Neuron (in vitro differentiated cells): ENCODE data around the gene FNDC4.

Experiments used
- H2AFZ ChIP-seq: one replicate; pipeline ENCODE4 v1.6.1; 2013; ENCODE audit warnings: low read depth, mild to moderate bottlenecking, inconsistent platforms, low read length, moderate library complexity
- H3K27me3 ChIP-seq: one replicate; pipeline ENCODE4 v1.6.1; 2013; ENCODE audit warnings: low read length; ENCODE audit not compliant: insufficient read depth
- H3K36me3 ChIP-seq: one replicate; pipeline ENCODE4 v1.6.1; 2013; ENCODE audit warnings: low read length; ENCODE audit not compliant: insufficient read depth
- H3K4me1 ChIP-seq: one replicate; pipeline ENCODE4 v1.6.1; 2013; ENCODE audit warnings: low read length; ENCODE audit not compliant: insufficient read depth
- H3K4me3 ChIP-seq: 2 replicates; pipeline ENCODE4 v1.5.1; 2013; ENCODE audit warnings: mild to moderate bottlenecking, low read length, moderate library complexity
- H3K9me3 ChIP-seq: one replicate; pipeline ENCODE4 v1.6.1; 2013; ENCODE audit warnings: low read length

FNDC4 gene

DNA sequence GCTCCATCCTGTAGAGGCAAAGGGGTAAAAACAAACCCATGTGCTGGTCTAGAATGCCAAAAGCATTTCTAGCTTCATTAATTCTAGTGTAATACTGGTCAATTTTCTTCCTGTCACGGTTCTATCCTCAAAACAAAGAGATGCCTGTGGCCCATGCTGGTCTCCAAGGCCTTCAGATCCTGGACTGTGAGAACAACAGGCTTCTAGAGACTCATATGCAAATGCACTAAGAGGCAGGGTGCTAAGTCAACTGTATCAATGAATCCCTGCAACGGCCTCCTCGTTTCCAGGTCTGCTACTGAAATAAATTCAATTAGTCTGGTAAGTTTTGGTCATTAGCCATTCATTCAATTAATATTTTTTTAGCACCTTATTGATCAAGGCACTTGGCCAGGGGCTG, 9.5 kb downstream of the FNDC4 start:
- Histone ChIP-seq H3K36me3 (peaks cover 23% of the 10 kb centered on the region), H3K4me1 (peaks cover 5% of the 10 kb centered on the region), H3K4me3 (no peak overlapping the region), H2AFZ (no peak overlapping the region), H3K27me3 (no peaks in the 10 kb centered on the region), H3K9me3 (no peaks in the 10 kb centered on the region)

DNA sequence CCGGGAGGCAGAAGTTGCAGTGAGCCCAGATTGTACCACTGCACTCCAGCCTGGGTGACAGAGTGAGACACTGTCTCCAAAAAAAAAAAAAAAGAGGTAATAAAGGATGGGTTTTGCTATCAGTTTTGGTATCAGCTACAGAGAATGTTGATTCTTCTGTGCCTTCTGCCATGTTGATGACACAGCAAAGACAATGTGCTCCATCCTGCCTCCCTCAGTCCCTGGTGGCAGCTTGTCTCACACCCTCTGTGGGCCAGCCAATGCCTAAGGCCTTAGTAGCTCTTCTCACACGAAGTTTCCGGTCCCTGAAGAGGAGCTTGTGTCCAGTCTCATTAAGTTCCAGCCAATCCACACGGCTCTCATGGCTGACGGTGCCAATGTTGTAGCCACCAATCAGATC, 23.0 kb downstream of the FNDC4 start:
- Histone ChIP-seq H3K9me3 (no peaks in the 10 kb centered on the region), H3K36me3 (peaks cover 32% of the 10 kb centered on the region), H3K27me3 (no peaks in the 10 kb centered on the region), H3K4me3 (no peak overlapping the region), H3K4me1 (no peaks in the 10 kb centered on the region), H2AFZ (no peak overlapping the region)

DNA sequence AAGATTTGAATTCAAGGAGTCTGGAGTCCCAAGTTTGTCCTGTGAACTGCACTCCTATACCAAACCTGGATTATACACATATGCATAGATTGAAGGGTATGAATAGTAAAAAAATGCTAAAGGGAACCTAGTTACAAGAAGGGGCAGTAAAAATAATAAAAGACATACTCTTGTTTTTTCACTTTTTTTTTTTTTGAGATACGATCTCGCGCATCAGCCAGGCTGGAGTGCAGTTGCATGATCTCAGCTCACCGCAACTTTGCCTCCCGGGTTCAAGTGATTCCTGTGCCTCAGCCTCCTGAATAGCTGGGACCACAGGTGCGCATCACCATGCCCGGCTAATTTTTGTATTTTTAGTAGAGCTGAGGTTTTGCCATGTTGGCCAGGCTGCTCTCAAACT, 30.6 kb downstream of the FNDC4 start:
- Histone ChIP-seq H3K36me3 (peaks cover 33% of the 10 kb centered on the region), H3K27me3 (no peaks in the 10 kb centered on the region), H3K4me3 (no peak overlapping the region), H3K9me3 (no peaks in the 10 kb centered on the region), H3K4me1 (no peaks in the 10 kb centered on the region), H2AFZ (no peak overlapping the region)

DNA sequence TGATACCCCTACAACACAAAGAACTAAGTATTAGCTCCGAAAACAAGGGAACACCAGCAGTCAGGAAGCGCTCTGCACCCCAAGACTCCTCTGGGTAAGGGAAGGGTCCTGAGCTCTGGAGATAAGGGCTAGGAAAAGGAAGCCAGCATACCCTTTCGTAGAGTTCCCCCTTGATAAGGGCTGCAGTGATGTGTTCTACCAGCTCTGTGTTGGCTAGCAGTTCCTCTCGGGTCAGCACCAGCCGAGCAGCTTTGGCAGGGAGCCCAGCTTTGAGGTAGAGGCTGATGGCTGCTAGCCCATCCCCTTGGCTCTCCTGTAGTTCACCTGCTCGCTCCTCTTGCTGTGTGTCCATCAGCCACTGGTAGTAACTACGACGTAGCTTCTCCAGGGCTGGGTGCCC, 33.9 kb downstream of the FNDC4 start:
- no peaks in the 10 kb centered on the region for H3K9me3 ChIP-seq
- H3K27me3 ChIP-seq: no peaks in the 10 kb centered on the region
- H3K4me3 ChIP-seq: no peak overlapping the region
- peaks cover 61% of the 10 kb centered on the region for H3K36me3 ChIP-seq
- no peak overlapping the region for H2AFZ ChIP-seq
- no peaks in the 10 kb centered on the region for H3K4me1 ChIP-seq

DNA sequence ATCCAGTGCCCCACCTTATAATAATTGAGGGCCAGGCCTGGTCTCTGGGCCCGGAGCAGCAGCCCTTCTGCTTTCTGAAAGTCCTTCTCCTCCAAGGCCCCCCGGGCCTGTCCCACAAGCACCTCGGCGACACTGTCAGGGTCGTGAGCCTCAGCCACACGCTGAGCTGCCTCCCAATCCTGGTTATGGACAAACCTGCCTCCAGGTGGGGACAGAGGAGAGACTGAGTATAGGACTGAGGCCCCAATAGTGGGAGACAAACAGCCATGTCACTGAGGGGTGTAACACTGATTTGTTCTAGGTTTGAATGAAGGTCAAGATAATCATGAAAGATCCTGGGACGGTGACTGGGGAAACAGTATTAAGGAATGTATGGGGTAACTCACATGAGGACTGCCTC, 41.0 kb downstream of the FNDC4 start:
- no peaks in the 10 kb centered on the region for H3K27me3 ChIP-seq

DNA sequence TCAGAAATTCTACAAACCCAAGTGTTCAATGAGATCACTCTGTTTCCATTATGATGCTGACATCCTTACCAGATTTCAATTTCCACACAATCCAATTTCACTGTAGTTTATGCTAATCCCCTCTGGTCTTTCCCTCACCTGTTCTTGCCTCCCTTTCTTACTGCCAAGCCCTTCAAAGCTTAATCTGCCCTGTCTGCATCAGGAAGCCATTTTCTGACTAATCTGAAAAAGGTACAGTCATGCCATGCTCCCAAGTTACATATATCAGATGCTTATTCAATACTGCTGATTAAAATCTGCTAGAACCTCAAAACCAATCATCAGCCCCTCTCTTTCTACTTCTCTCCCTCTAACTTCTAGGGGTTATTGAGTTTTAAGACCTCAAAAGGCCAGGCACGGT, 43.9 kb downstream of the FNDC4 start:
- Histone ChIP-seq H3K9me3 (no peaks in the 10 kb centered on the region), H3K4me3 (no peak overlapping the region), H3K27me3 (no peaks in the 10 kb centered on the region), H3K4me1 (no peaks in the 10 kb centered on the region), H2AFZ (no peak overlapping the region), H3K36me3 (peaks cover 62% of the 10 kb centered on the region)

More for the DNA sequence above, 41.0 kb downstream of the FNDC4 start:
- peaks cover 74% of the 10 kb centered on the region for H3K36me3 ChIP-seq
- no peak overlapping the region for H2AFZ ChIP-seq
- no peak overlapping the region for H3K4me3 ChIP-seq
- no peaks in the 10 kb centered on the region for H3K9me3 ChIP-seq
- no peaks in the 10 kb centered on the region for H3K4me1 ChIP-seq

DNA sequence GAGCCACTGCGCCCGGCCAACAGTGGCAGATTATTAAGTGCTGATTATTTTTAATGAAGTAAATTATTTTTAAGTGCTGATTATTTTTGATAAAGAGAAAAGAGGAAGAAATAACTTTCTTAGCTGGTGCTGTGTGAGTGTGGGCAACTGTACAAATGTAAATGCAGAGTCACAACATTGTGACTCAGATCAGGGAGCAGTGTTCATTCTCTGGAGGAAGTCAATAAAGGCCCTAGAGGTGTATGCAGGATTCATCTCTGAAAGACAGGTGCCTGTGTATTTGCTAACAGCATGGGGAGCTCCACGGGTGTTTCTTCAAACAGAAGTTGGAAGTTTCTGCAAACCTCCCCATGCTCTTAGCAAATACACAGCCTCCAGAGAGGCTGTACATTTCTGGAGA, 46.6 kb downstream of the FNDC4 start:
- no peaks in the 10 kb centered on the region for H3K9me3 ChIP-seq
- H3K36me3 ChIP-seq: peaks cover 53% of the 10 kb centered on the region

DNA sequence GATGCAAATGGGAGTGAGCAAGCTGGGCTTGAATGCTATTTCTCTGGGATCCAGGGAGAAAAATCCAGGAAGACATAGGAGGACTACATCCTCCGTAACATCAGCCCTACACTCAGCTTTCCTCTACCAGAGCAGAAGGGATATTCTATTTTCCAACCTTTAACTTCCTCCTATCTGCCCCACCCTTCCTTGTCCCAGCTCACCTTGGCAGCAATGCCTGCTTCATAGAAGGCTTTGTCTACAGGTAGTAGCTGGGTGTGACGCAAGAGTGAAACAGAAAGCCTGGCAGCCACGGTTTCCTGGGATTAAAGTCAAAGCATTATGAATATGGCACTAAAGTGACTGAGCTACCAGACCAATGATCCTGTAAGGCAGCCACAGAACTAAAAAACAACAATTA, 48.9 kb downstream of the FNDC4 start:
- Histone ChIP-seq H2AFZ (no peak overlapping the region), H3K4me3 (no peak overlapping the region), H3K36me3 (peaks cover 50% of the 10 kb centered on the region), H3K27me3 (no peaks in the 10 kb centered on the region), H3K9me3 (no peaks in the 10 kb centered on the region), H3K4me1 (no peaks in the 10 kb centered on the region)

More for the DNA sequence above, 46.6 kb downstream of the FNDC4 start:
- H2AFZ ChIP-seq: no peak overlapping the region
- no peaks in the 10 kb centered on the region for H3K27me3 ChIP-seq
- H3K4me1 ChIP-seq: no peaks in the 10 kb centered on the region
- no peak overlapping the region for H3K4me3 ChIP-seq

DNA sequence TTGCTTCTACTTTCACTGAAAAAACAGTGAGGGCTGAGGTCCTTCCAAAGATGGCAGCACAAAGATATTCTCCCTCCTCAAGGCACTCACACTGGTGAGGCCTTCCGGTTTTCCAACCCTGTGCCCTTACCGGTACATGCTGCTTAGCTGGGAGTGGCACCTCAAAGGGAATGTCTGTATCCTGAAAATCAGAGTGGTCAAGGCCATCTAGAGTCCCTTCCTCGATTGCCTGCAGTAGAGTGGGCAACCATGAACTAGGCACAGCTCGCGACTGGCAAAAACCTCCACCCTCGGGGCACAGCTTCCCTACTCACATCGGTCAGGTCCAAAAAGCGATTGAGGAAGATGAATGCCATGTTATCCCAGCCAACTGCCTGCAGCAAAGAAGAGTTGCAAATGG, 49.4 kb downstream of the FNDC4 start:
- Histone ChIP-seq H3K4me1 (no peaks in the 10 kb centered on the region), H3K27me3 (no peaks in the 10 kb centered on the region), H3K4me3 (no peak overlapping the region), H3K9me3 (no peaks in the 10 kb centered on the region), H3K36me3 (peaks cover 54% of the 10 kb centered on the region), H2AFZ (no peak overlapping the region)

DNA sequence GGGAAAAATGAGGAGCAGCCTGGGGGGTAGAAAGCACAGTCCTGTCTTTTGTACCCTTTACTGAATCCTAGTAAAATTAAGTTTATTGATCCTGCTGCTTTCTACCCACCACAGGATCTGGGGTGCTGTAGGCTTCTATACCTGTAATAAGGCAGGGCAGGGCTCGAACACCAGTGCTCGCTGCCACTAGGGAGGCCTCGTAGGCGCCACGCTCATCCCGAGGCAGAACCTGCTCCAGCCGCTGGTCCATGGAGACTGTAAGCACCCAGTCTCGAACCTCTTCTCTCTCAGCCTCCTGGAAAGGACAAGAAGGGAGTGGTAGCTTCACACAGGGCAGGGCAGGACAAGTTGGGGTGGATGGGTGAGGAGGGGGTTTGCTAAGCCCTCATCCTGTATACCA, 49.8 kb downstream of the FNDC4 start:
- Histone ChIP-seq H3K4me1 (no peaks in the 10 kb centered on the region), H3K4me3 (no peak overlapping the region), H3K9me3 (no peaks in the 10 kb centered on the region), H2AFZ (no peak overlapping the region), H3K36me3 (peaks cover 57% of the 10 kb centered on the region), H3K27me3 (no peaks in the 10 kb centered on the region)

DNA sequence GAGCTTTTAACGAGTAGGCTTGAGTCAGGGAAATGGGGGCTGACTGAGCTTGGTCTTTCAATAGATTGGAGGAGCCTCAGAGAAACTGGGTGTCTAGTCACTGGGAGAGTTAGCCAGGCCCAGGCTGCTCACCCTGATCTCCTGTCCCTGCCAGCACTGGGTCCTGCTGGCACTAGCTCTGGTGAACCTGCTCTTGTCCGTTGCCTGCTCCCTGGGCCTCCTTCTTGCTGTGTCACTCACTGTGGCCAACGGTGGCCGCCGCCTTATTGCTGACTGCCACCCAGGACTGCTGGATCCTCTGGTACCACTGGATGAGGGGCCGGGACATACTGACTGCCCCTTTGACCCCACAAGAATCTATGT, 52.1 kb downstream of the FNDC4 start:
- Histone ChIP-seq H3K4me1 (no peaks in the 10 kb centered on the region), H2AFZ (no peak overlapping the region), H3K4me3 (no peak overlapping the region), H3K36me3 (peaks cover 62% of the 10 kb centered on the region), H3K27me3 (no peaks in the 10 kb centered on the region), H3K9me3 (no peaks in the 10 kb centered on the region)

DNA sequence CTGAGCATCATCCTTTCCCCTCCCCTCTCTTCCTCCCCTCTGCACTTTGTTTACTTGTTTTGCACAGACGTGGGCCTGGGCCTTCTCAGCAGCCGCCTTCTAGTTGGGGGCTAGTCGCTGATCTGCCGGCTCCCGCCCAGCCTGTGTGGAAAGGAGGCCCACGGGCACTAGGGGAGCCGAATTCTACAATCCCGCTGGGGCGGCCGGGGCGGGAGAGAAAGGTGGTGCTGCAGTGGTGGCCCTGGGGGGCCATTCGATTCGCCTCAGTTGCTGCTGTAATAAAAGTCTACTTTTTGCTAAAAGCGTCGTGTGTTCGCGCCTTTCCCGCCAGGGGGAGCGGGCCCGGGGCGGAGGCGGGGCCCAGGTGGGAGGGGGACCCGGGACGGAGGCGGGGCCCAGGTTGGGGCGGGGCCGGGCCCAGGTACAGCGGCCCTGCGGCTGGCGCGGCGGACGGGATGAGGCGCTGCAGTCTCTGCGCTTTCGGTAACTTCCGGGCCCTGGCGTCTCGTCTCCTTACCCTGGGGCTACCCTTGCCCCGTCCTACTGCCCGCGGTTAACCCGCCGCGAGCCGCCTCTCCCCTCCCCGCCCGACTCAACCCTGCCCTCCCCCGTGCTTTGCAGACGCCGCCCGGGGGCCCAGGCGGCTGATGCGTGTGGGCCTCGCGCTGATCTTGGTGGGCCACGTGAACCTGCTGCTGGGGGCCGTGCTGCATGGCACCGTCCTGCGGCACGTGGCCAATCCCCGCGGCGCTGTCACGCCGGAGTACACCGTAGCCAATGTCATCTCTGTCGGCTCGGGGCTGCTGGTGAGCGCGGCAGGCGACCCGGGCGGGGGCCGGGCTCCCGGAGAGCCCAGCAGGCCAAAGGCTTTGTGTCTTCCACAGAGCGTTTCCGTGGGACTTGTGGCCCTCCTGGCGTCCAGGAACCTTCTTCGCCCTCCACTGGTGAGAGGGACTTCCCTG, 52.8 kb downstream of the FNDC4 start, which contains the start of gene KRTCAP3:
TSS of gene KRTCAP3 (plus strand) at position 424 of the 962 bp plus-strand sequence. CDS start at position 456, 32 bp downstream.
- H3K27me3 ChIP-seq: no peaks in the 10 kb centered on the region
- no peak within 1 kb of the TSS for H3K4me3 ChIP-seq
- H2AFZ ChIP-seq: no peak within 1 kb of the TSS
- H3K4me1 ChIP-seq: no peaks in the 10 kb centered on the region
- peaks cover 59% of the 10 kb centered on the region for H3K36me3 ChIP-seq
- no peaks in the 10 kb centered on the region for H3K9me3 ChIP-seq
